Astrocyte (in vitro differentiated cells and primary cell): ENCODE results near the gene MMP24OS.

Source experiments
- CTCF ChIP-seq: IDR thresholded peaks from 2 replicates; pipeline ENCODE4 v1.5.1; 2011; ENCODE audit warnings: low read depth, mild to moderate bottlenecking, inconsistent platforms, low read length, moderate library complexity; ENCODE audit not compliant: insufficient read depth
- EZH2 ChIP-seq: IDR thresholded peaks from 2 replicates; pipeline ENCODE4 v1.6.1; 2012; ENCODE audit warnings: mild to moderate bottlenecking, low read length, inconsistent platforms; ENCODE audit not compliant: insufficient read depth

- no peak for TF ChIP-seq CTCF
- TF ChIP-seq EZH2: no peak
Observed at GRCh38 chr20:35297740-35298139, 19.8 kb upstream of the MMP24OS start.
